GM23338 (cell line): ENCODE measurements around the gene FSIP1. TPM values are rescaled to one million over a fixed set of nuclear protein-coding genes. Genes with fewer than 3 reads are reported as not detected.
A peak's percentile ranks its signal among the peaks of the same experiment; 100 is the strongest.

Experiments
- ATAC-seq: fragments of 200-7000 bp; cut with Tn5 transposase; 3 replicates; pipeline ENCODE4 v1.9.1; 2020
- DNase-seq: peaks from one replicate; pipeline ENCODE4 v3.0.0-alpha.2; 2015; ENCODE audit warnings: low spot score
- H2AFZ ChIP-seq: fragments of 200-600 bp; sonication (generic); 2 replicates; pipeline ENCODE4 v1.8.0; 2016; ENCODE audit warnings: antibody characterized with exemption, mild to moderate bottlenecking, moderate library complexity
- H3F3A ChIP-seq: fragments of 200-600 bp; sonication (generic); replicated peaks from 2 replicates; pipeline ENCODE4 v1.8.0; 2017; ENCODE audit warnings: antibody characterized with exemption, mixed run types, low read depth
- H3K27ac ChIP-seq: fragments of 200-600 bp; sonication (generic); 2 replicates; pipeline ENCODE4 v1.6.1; 2016; ENCODE audit warnings: low read depth
- H3K27me3 ChIP-seq: fragments of 200-600 bp; sonication (generic); 2 replicates; pipeline ENCODE4 v1.8.0; 2016; ENCODE audit warnings: mild to moderate bottlenecking, mixed run types, moderate library complexity; ENCODE audit not compliant: insufficient read depth
- H3K36me3 ChIP-seq: fragments of 200-600 bp; sonication (generic); 2 replicates; pipeline ENCODE4 v1.8.0; 2016; ENCODE audit warnings: mild to moderate bottlenecking; ENCODE audit not compliant: insufficient read depth
- H3K4me1 ChIP-seq: fragments of 200-600 bp; sonication (generic); 2 replicates; pipeline ENCODE4 v1.8.0; 2016; ENCODE audit warnings: mild to moderate bottlenecking, moderate library complexity; ENCODE audit not compliant: insufficient read depth
- H3K4me2 ChIP-seq: fragments of 200-600 bp; sonication (generic); 2 replicates; pipeline ENCODE4 v1.7.1; 2017; ENCODE audit warnings: mixed run types
- H3K4me3 ChIP-seq: fragments of 200-600 bp; sonication (generic); 2 replicates; pipeline ENCODE4 v1.6.1; 2016; ENCODE audit warnings: mixed run types
- H3K79me2 ChIP-seq: fragments of 200-600 bp; sonication (generic); replicated peaks from 2 replicates; pipeline ENCODE4 v1.8.0; 2017; ENCODE audit warnings: mild to moderate bottlenecking; ENCODE audit not compliant: insufficient read depth
- H3K9me2 ChIP-seq: fragments of 200-600 bp; sonication (generic); 2 replicates; pipeline ENCODE4 v1.8.0; 2017; ENCODE audit not compliant: insufficient read depth
- H4K20me1 ChIP-seq: fragments of 200-600 bp; sonication (generic); replicated peaks from 2 replicates; pipeline ENCODE4 v1.8.0; 2017; ENCODE audit warnings: mild to moderate bottlenecking; ENCODE audit not compliant: insufficient read depth
- H3K27ac Mint-ChIP-seq: 2 replicates; pipeline ENCODE4 v1.8.0; 2020; ENCODE audit warnings: inconsistent platforms, mild to moderate bottlenecking, moderate library complexity, mixed read lengths
- H3K27me3 Mint-ChIP-seq: 3 replicates; pipeline ENCODE4 v1.8.0; 2022; ENCODE audit warnings: low read depth, mild to moderate bottlenecking, moderate library complexity, mixed read lengths, inconsistent platforms; ENCODE audit not compliant: insufficient read depth, poor library complexity
- H3K36me3 Mint-ChIP-seq: 3 replicates; pipeline ENCODE4 v1.8.0; 2021; ENCODE audit warnings: low read depth, mild to moderate bottlenecking, inconsistent platforms, moderate library complexity, mixed read lengths
- H3K4me1 Mint-ChIP-seq: 3 replicates; pipeline ENCODE4 v1.8.0; 2020; ENCODE audit warnings: mild to moderate bottlenecking, inconsistent platforms, mixed read lengths
- H3K4me3 Mint-ChIP-seq: 3 replicates; pipeline ENCODE4 v1.8.0; 2021; ENCODE audit warnings: moderate library complexity, mild to moderate bottlenecking, inconsistent platforms, mixed read lengths
- H3K9me3 Mint-ChIP-seq: 3 replicates; pipeline ENCODE4 v1.8.0; 2020; ENCODE audit warnings: moderate library complexity, mild to moderate bottlenecking, inconsistent platforms, mixed read lengths
- CREB1 ChIP-seq: fragments of 250-450 bp; sonication (Bioruptor Pico); IDR thresholded peaks from 2 replicates; pipeline ENCODE4 v1.5.0; 2020; ENCODE audit warnings: low read depth, mild to moderate bottlenecking, moderate library complexity
- CTCF ChIP-seq, 2 experiments: fragments of 200-600 bp in 1 of 2; sonication (generic) in 1 of 2; conservative IDR thresholded peaks; 2 replicates each; pipeline versions ENCODE4 v1.5.1 to v1.6.1; 2016 to 2017; ENCODE audit warnings: antibody characterized with exemption in 2 of 2, low read depth in 2 of 2, mild to moderate bottlenecking in 2 of 2, moderate library complexity in 1 of 2
- ETS1 ChIP-seq: IDR thresholded peaks from 2 replicates; pipeline ENCODE4 v1.6.1; 2016; ENCODE audit warnings: antibody characterized with exemption
- EZH2 ChIP-seq: fragments of 200-600 bp; sonication (generic); IDR thresholded peaks from one replicate; pipeline ENCODE4 v1.8.0; 2017; ENCODE audit warnings: antibody characterized with exemption, mild to moderate bottlenecking, low read depth; ENCODE audit not compliant: unreplicated experiment
- EZH2phosphoT487 ChIP-seq: fragments of 200-600 bp; sonication (generic); IDR thresholded peaks from one replicate; pipeline ENCODE4 v1.8.1; 2018; ENCODE audit warnings: antibody characterized with exemption; ENCODE audit not compliant: unreplicated experiment
- JUNB ChIP-seq: IDR thresholded peaks from one replicate; pipeline ENCODE4 v1.6.1; 2016; ENCODE audit warnings: antibody characterized with exemption; ENCODE audit not compliant: unreplicated experiment
- NANOG ChIP-seq: IDR thresholded peaks from 2 replicates; pipeline ENCODE4 v1.6.1; 2016; ENCODE audit warnings: antibody characterized with exemption, borderline replicate concordance
- POLR2AphosphoS5 ChIP-seq: IDR thresholded peaks from 2 replicates; pipeline ENCODE4 v1.6.1; 2016; ENCODE audit warnings: antibody characterized with exemption, low read depth
- REST ChIP-seq: IDR thresholded peaks from one replicate; pipeline ENCODE4 v1.6.1; 2018; ENCODE audit warnings: antibody characterized with exemption; ENCODE audit not compliant: unreplicated experiment
- STAT1 ChIP-seq: IDR thresholded peaks from one replicate; pipeline ENCODE4 v1.6.1; 2016; ENCODE audit warnings: antibody characterized with exemption; ENCODE audit not compliant: unreplicated experiment
- ZNF114 ChIP-seq: fragments of 250-450 bp; sonication (Bioruptor Pico); IDR thresholded peaks from 2 replicates; pipeline ENCODE4 v1.5.0; 2020; ENCODE audit warnings: mild to moderate bottlenecking, moderate library complexity
- ZNF331 ChIP-seq: fragments of 250-450 bp; sonication (Bioruptor Pico); IDR thresholded peaks from 2 replicates; pipeline ENCODE4 v1.5.0; 2020; ENCODE audit warnings: low read depth, mild to moderate bottlenecking, moderate library complexity
- ZNF462 ChIP-seq: fragments of 250-450 bp; sonication (Bioruptor Pico); IDR thresholded peaks from 2 replicates; pipeline ENCODE4 v1.5.0; 2020; ENCODE audit warnings: mild to moderate bottlenecking, moderate library complexity
- polyA plus RNA-seq: library from polyadenylated mRNA; unstranded; fragments of >200 nt; fragmentation: Nextera tagmentation; extraction: Ambion mirVana; gene quantifications from 2 replicates; pipeline ENCODE4 v1.2.1, GENCODE V29; 2016
- total RNA-seq: library from RNA; depleted of rRNA; stranded (reverse); fragments of >200 nt; shearing (Covaris generic); gene quantifications from 2 replicates; pipeline ENCODE4 v1.2.3, GENCODE V29; 2014

FSIP1 gene
- total and polyA plus RNA-seq, 2 experiments from 2014 or later, result 0.92 to 2.1 TPM

GRCh38 chr15:39628546-39629257, 153.9 kb downstream of the FSIP1 start:
- H3K9me3 Mint-ChIP-seq, result no peaks in the 10 kb centered on the region
- no peaks in the 10 kb centered on the region for H3K27me3 ChIP-seq
- no peaks in the 10 kb centered on the region for H3K36me3 ChIP-seq
- no peaks in the 10 kb centered on the region for H3K4me1 ChIP-seq
- no peak overlapping the region for H3K4me2 ChIP-seq
- H3K4me3 Mint-ChIP-seq, result no peak overlapping the region
- no peaks in the 10 kb centered on the region for H3K36me3 Mint-ChIP-seq
- H3K27ac ChIP-seq, result no peak overlapping the region
- no peaks in the 10 kb centered on the region for H3K79me2 ChIP-seq
- no peak for ATAC-seq
- 0 out of 2 replicates have a peak, but pooled peaks cover 5% of the 10 kb centered on the region for H3K9me2 ChIP-seq
- H2AFZ ChIP-seq, result 0 out of 2 replicates have a peak overlapping the region, but pooled peaks have one; percentile 39
- no peak for TF ChIP-seq ZNF331 (CRISPR knock-in tag)
- TF ChIP-seq CTCF (conservative IDR thresholded peaks at IDR 0.05; ENCODE audit: low read depth in 2 of 2), result no peak
- no peak for TF ChIP-seq ZNF462 (CRISPR knock-in tag)
- no peak for TF ChIP-seq EZH2phosphoT487
- TF ChIP-seq REST, result no peak
- no peak for TF ChIP-seq NANOG
- no peak for TF ChIP-seq EZH2
- no peak for TF ChIP-seq ZNF114 (CRISPR knock-in tag)
- no peak for TF ChIP-seq CREB1
- TF ChIP-seq STAT1, result no peak
- no peak for TF ChIP-seq JUNB
- TF ChIP-seq ETS1, result no peak
- no peak for TF ChIP-seq POLR2AphosphoS5
- H4K20me1 ChIP-seq, result no peaks in the 10 kb centered on the region
- peaks cover 5% of the 10 kb centered on the region for H3K27me3 Mint-ChIP-seq
- DNase-seq, result no peak
- H3K4me1 Mint-ChIP-seq, result peaks cover 2% of the 10 kb centered on the region; the same call in 1 of the 3 replicates
- no peak overlapping the region for H3K27ac Mint-ChIP-seq
- no peaks in the 10 kb centered on the region for H3F3A ChIP-seq
- no peak overlapping the region for H3K4me3 ChIP-seq
